K562 (cell line): ENCODE measurements around the gene SLCO2A1. TPM values are rescaled to one million over a fixed set of nuclear protein-coding genes. Genes with fewer than 3 reads are reported as not detected.
"Not testable (repeated sequence)": the region's sequence is repeated elsewhere in the genome, so short reads cannot be mapped to it uniquely, and the experiment has no call there.

Experiments used
- ATAC-seq: fragments of 200-7000 bp; cut with Tn5 transposase; 3 replicates; pipeline ENCODE4 v1.9.1; 2020; ENCODE audit warnings: moderate library complexity
- BruUV-seq: library from RNA; stranded (reverse); fragments of 400-500 nt; replicated peaks from 2 replicates; lab custom pipeline; 2021; lab: Mats Ljungman, UMichigan
- CTCF ChIA-PET: fragments of 300-600 bp; formaldehyde crosslinking; extraction: SDS; loops from one replicate; lab custom pipeline; 2021; ENCODE audit warnings: low intra/inter-chr PET ratio; lab: Yijun Ruan, JAX
- POLR2A ChIA-PET: fragments of 300-600, 350-650 bp; sonication (Branson Sonifier 250); formaldehyde crosslinking; extraction: SDS; loops from one replicate; lab custom pipeline; 2021; ENCODE audit warnings: antibody characterized with exemption, inconsistent platforms; lab: Yijun Ruan, JAX
- DNase-seq, 4 experiments: peaks; one replicate each; pipeline versions ENCODE4 v3.0.0 to v3.0.0-alpha.2; 2011 to 2018; ENCODE audit warnings: low spot score in 3 of 4, mixed read lengths in 3 of 4; ENCODE audit errors: extremely low read depth in 1 of 4
- FAIRE-seq: peaks from 2 replicates; lab custom pipeline; 2011; peaks lifted over from hg19 to GRCh38; lab: Jason Lieb, UNC
- H2AFZ ChIP-seq: 2 replicates; pipeline ENCODE4 v1.6.0; 2011; ENCODE audit warnings: low read depth, low read length, control low read depth, inconsistent platforms
- H3K27ac ChIP-seq: fragments of 200-600 bp; 3 replicates; pipeline ENCODE4 v1.8.0; 2011; ENCODE audit warnings: low read depth, mild to moderate bottlenecking, control low read depth, inconsistent platforms, low read length, moderate library complexity, mixed read lengths; ENCODE audit errors: extremely low read depth
- H3K27me3 ChIP-seq, 2 experiments: fragments of 300-600 bp in 1 of 2; 2 replicates in 1 of 2; 3 replicates in 1 of 2; pipeline versions ENCODE4 v1.6.0 to v1.8.0; 2011; ENCODE audit warnings: inconsistent platforms in 2 of 2, low read length in 2 of 2, mild to moderate bottlenecking in 1 of 2, mixed read lengths in 1 of 2, moderate library complexity in 1 of 2; ENCODE audit not compliant: control insufficient read depth in 2 of 2, insufficient read depth in 2 of 2
- H3K36me3 ChIP-seq: fragments of 300-600 bp; 3 replicates; pipeline ENCODE4 v1.8.0; 2011; ENCODE audit warnings: mild to moderate bottlenecking, low read length, inconsistent platforms; ENCODE audit not compliant: control insufficient read depth, insufficient read depth
- H3K4me1 ChIP-seq, 2 experiments: fragments of 200-600 bp in 1 of 2; replicated peaks in 1 of 2; 2 replicates in 1 of 2; 3 replicates in 1 of 2; pipeline versions ENCODE4 v1.5.1 to v1.8.0; 2011; ENCODE audit warnings: inconsistent platforms in 2 of 2, low read length in 2 of 2, mild to moderate bottlenecking in 1 of 2, mixed read lengths in 1 of 2, moderate library complexity in 1 of 2; ENCODE audit not compliant: control insufficient read depth in 2 of 2, insufficient read depth in 2 of 2
- H3K4me2 ChIP-seq: 2 replicates; pipeline ENCODE4 v1.6.1; 2011; ENCODE audit warnings: low read length, control low read depth, inconsistent platforms, mixed read lengths; ENCODE audit not compliant: insufficient read depth
- H3K4me3 ChIP-seq: fragments of 200-600 bp; sonication (generic), shearing (Covaris generic); 2 replicates; pipeline ENCODE4 v1.5.1; 2016; ENCODE audit warnings: control low read depth, inconsistent platforms
- H3K79me2 ChIP-seq: fragments of 200-600 bp; 3 replicates; pipeline ENCODE4 v1.8.0; 2011; ENCODE audit warnings: low read length, inconsistent platforms; ENCODE audit not compliant: control insufficient read depth, insufficient read depth
- H3K9ac ChIP-seq, 2 experiments: 2 replicates each; pipeline versions ENCODE4 v1.6.0 to v1.6.1; 2011; ENCODE audit warnings: low read depth in 2 of 2, low read length in 2 of 2, control low read depth in 1 of 2, inconsistent platforms in 1 of 2, mild to moderate bottlenecking in 1 of 2, mixed read lengths in 1 of 2; ENCODE audit not compliant: insufficient read depth in 1 of 2
- H3K9me1 ChIP-seq: one replicate; pipeline ENCODE4 v1.6.0; 2011; ENCODE audit warnings: inconsistent platforms, mild to moderate bottlenecking, low read length, moderate library complexity; ENCODE audit not compliant: control insufficient read depth, insufficient read depth
- H3K9me3 ChIP-seq: replicated peaks from 2 replicates; pipeline ENCODE4 v1.5.1; 2011; ENCODE audit warnings: low read depth, low read length, inconsistent platforms; ENCODE audit not compliant: control insufficient read depth, insufficient read depth
- H4K20me1 ChIP-seq: replicated peaks from 2 replicates; pipeline ENCODE4 v1.6.1; 2011; ENCODE audit warnings: low read length, inconsistent platforms, mixed read lengths; ENCODE audit not compliant: control insufficient read depth, insufficient read depth
- DEAF1 ChIP-seq: fragments of 450-650 bp; formaldehyde crosslinking; IDR thresholded peaks from 2 replicates; pipeline ENCODE4 v1.4.0; 2020; ENCODE audit warnings: mild to moderate bottlenecking, moderate library complexity
- HIVEP1 ChIP-seq: fragments of 250-450 bp; sonication (Bioruptor Pico); IDR thresholded peaks from 2 replicates; pipeline ENCODE4 v1.4.0; 2020; ENCODE audit warnings: mild to moderate bottlenecking
- HNRNPL ChIP-seq: fragments of 200-400 bp; formaldehyde crosslinking; IDR thresholded peaks from 2 replicates; pipeline ENCODE4 v1.6.1; 2017; ENCODE audit warnings: low read depth, mild to moderate bottlenecking, low read length
- NFRKB ChIP-seq: fragments of 450-650 bp; IDR thresholded peaks from 2 replicates; pipeline ENCODE4 v1.6.1; 2016; ENCODE audit warnings: low read depth
- NR0B1 ChIP-seq: fragments of 450-650 bp; IDR thresholded peaks from one replicate; pipeline ENCODE4 v1.6.1; 2018; ENCODE audit warnings: mild to moderate bottlenecking, moderate library complexity; ENCODE audit not compliant: partially characterized antibody
- PKNOX1 ChIP-seq: fragments of 450-650 bp; IDR thresholded peaks from 2 replicates; pipeline ENCODE4 v1.6.1; 2016
- SETDB1 ChIP-seq: IDR thresholded peaks from one replicate; pipeline ENCODE4 v1.6.1; 2012; ENCODE audit warnings: low read length, control low read depth, inconsistent platforms
- SMARCE1 ChIP-seq: fragments of 450-650 bp; IDR thresholded peaks from 2 replicates; pipeline ENCODE4 v1.7.1; 2016; ENCODE audit warnings: mild to moderate bottlenecking
- SREBF2 ChIP-seq: sonication (generic); formaldehyde crosslinking; IDR thresholded peaks from 2 replicates; pipeline ENCODE4 v1.4.0; 2020; ENCODE audit warnings: mild to moderate bottlenecking, missing genetic modification reagents
- ZNF239 ChIP-seq: fragments of 250-450 bp; sonication (Bioruptor Pico); IDR thresholded peaks from 2 replicates; pipeline ENCODE4 v1.4.0; 2020; ENCODE audit warnings: mild to moderate bottlenecking
- WGBS: fragments of 100-300 bp; shearing (Covaris generic); methylation state at CpG from one replicate; pipeline ENCODE4 v1.1.6; 2016; ENCODE audit warnings: low coverage, mixed read lengths; ENCODE audit not compliant: insufficient coverage; ENCODE audit errors: missing lambda C conversion rate; 5-methylcytosine and 5-hydroxymethylcytosine counted together
- in situ Hi-C: fragments of 300-500 bp; cut with MboI; formaldehyde crosslinking; loops from 4 replicates; pipeline ENCODE4 v1.15.0; 2018; ENCODE audit warnings: inconsistent platforms, mixed read lengths
- intact Hi-C: fragments of 100-400 bp; cut with micrococcal nuclease; formaldehyde crosslinking; loops from 2 replicates; pipeline ENCODE4 v1.14.2; 2022
- polyA plus RNA-seq, 8 experiments: library from polyadenylated mRNA; depleted of rRNA in 4 of 8; stranded (reverse) in 5 of 8; unstranded in 3 of 8; fragments of >200 nt; fragmentation: Nextera tagmentation in 2 of 8; fragmentation: Illumina TruSeq in 1 of 8; extraction: Ambion mirVana in 2 of 8; extraction: Trizol in 1 of 8; gene quantifications; 2 replicates each; pipeline versions ENCODE4 v1.2.1 to v1.2.3, GENCODE V29; 2011 to 2014; ENCODE audit warnings: inconsistent platforms in 1 of 8, missing spikeins in 1 of 8
- total RNA-seq, 7 experiments: library from RNA; depleted of rRNA in 6 of 7; stranded (reverse); fragments of >200 nt in 6 of 7; fragmentation: Illumina TruSeq in 2 of 7; extraction: Trizol in 2 of 7; gene quantifications; 2 replicates each; pipeline versions ENCODE4 v1.2.1 to v1.2.3, GENCODE V29; 2011 to 2021; ENCODE audit warnings: low replicate concordance in 1 of 7

Gene SLCO2A1
- total and polyA plus RNA-seq, 9 of the 15 experiments (the other 6 are each of a cell fraction or from before 2014, with no cell fraction given): 0.16 to 1.0 TPM; not detected in 7

- H3K79me2 ChIP-seq: no peaks in the 10 kb centered on the region
- no peak overlapping the region for H2AFZ ChIP-seq
- TF ChIP-seq DEAF1 (CRISPR knock-in tag) (no peak), NR0B1 (no peak), SETDB1 (no peak), PKNOX1 (no peak), NFRKB (no peak), SMARCE1 (no peak), SREBF2 (CRISPR knock-in tag) (no peak), ZNF239 (CRISPR knock-in tag) (no peak), HIVEP1 (CRISPR knock-in tag) (no peak), HNRNPL (no peak)
- no TSS peak for BruUV-seq
- peaks cover 2 to 19% of the 10 kb centered on the region in 2 experiments; a peak in 2 of 5 replicates for H3K27me3 ChIP-seq
- no peak overlapping the region for H3K9ac ChIP-seq
- no peaks in the 10 kb centered on the region for H3K4me1 ChIP-seq
- ChIA-PET CTCF (no interaction called here), POLR2A (no interaction called here)
- no peaks in the 10 kb centered on the region for H3K9me3 ChIP-seq
- in situ Hi-C loops (no loop called here), intact Hi-C loops (no loop called here)
- H3K36me3 ChIP-seq: no peaks in the 10 kb centered on the region
- H4K20me1 ChIP-seq: no peaks in the 10 kb centered on the region
- no peaks in the 10 kb centered on the region for H3K9me1 ChIP-seq
- H3K4me2 ChIP-seq: no peak overlapping the region
- H3K27ac ChIP-seq: no peak overlapping the region
- no peak overlapping the region for H3K4me3 ChIP-seq
- ATAC-seq: no peak
- WGBS: 2% methylated on average over 15 of the region's 15 CpGs
- no peak for DNase-seq
- no peak for FAIRE-seq
Observed at GRCh38 chr3:134072881-134073582, 43.3 kb upstream of the SLCO2A1 start.

- H3K4me3 ChIP-seq, BruUV-seq, DNase-seq, H2AFZ ChIP-seq, H3K4me2 ChIP-seq, POLR2A ChIA-PET, H3K9me3 ChIP-seq, FAIRE-seq, H3K9ac ChIP-seq, H3K27ac ChIP-seq, ATAC-seq, intact Hi-C loops, H3K4me1 ChIP-seq, CTCF ChIA-PET, H3K79me2 ChIP-seq, H4K20me1 ChIP-seq, H3K36me3 ChIP-seq, H3K9me1 ChIP-seq, in situ Hi-C loops: not testable (repeated sequence)
- H3K27me3 ChIP-seq: peaks cover 2 to 23% of the 10 kb centered on the region in 2 experiments; a peak in 2 of 5 replicates
- 5% methylated on average over 7 of the region's 25 CpGs for WGBS
Observed at GRCh38 chr3:134070281-134070680, 40.6 kb upstream of the SLCO2A1 start.
